IMR-90 (cell line): Measurements from ENCODE around the gene CD151. TPM values are rescaled to one million over a fixed set of nuclear protein-coding genes. Genes with fewer than 3 reads are reported as not detected.

ENCODE experiments used
- ATAC-seq: fragments of 200-7000 bp; cut with Tn5 transposase; 2 replicates; pipeline ENCODE4 v1.9.1; 2020; ENCODE audit warnings: low read depth, mild to moderate bottlenecking, moderate library complexity
- BruUV-seq: library from RNA; stranded (reverse); fragments of 400-500 nt; replicated peaks from 2 replicates; lab custom pipeline; 2021; lab: Mats Ljungman, UMichigan
- CTCF ChIA-PET: fragments of 300-600 bp; formaldehyde crosslinking; extraction: SDS; loops from one replicate; lab custom pipeline; 2021; ENCODE audit warnings: antibody characterized with exemption; lab: Yijun Ruan, JAX
- POLR2A ChIA-PET: fragments of 300-600 bp; sonication (Branson Sonifier 250); formaldehyde crosslinking; loops from one replicate; lab custom pipeline; 2022; ENCODE audit warnings: antibody characterized with exemption; ENCODE audit not compliant: unreplicated experiment; lab: Charles Lee
- DNase-seq: peaks from one replicate; pipeline ENCODE4 v3.0.0; 2013
- H2AFZ ChIP-seq: replicated peaks from 2 replicates; pipeline ENCODE3; 2013; ENCODE audit warnings: low read length, mild to moderate bottlenecking; ENCODE audit not compliant: poor library complexity
- H2AK5ac ChIP-seq: 2 replicates; pipeline ENCODE4 v1.6.1; 2013; ENCODE audit warnings: low read depth, low read length, inconsistent platforms
- H2AK9ac ChIP-seq: replicated peaks from 2 replicates; pipeline ENCODE3; 2013; ENCODE audit warnings: mild to moderate bottlenecking, low read depth, low read length, moderate library complexity; ENCODE audit not compliant: poor library complexity
- H2BK120ac ChIP-seq: 2 replicates; pipeline ENCODE4 v1.6.1; 2013; ENCODE audit warnings: low read depth, low read length, inconsistent platforms
- H2BK15ac ChIP-seq: 3 replicates; pipeline ENCODE4 v1.6.1; 2013; ENCODE audit warnings: low read depth, low read length, inconsistent platforms
- H2BK20ac ChIP-seq: 2 replicates; pipeline ENCODE4 v1.6.1; 2013; ENCODE audit warnings: low read depth, mild to moderate bottlenecking, inconsistent platforms, low read length, moderate library complexity
- H2BK5ac ChIP-seq: 2 replicates; pipeline ENCODE4 v1.6.1; 2013; ENCODE audit warnings: mild to moderate bottlenecking, low read depth, low read length, inconsistent platforms; ENCODE audit not compliant: poor library complexity, severe bottlenecking
- H3K14ac ChIP-seq: replicated peaks from 2 replicates; pipeline ENCODE4 v1.6.1; 2013; ENCODE audit warnings: low read depth, low read length, inconsistent platforms
- H3K18ac ChIP-seq: 2 replicates; pipeline ENCODE4 v1.6.1; 2013; ENCODE audit warnings: low read depth, low read length, control low read depth
- H3K23ac ChIP-seq: 2 replicates; pipeline ENCODE4 v1.6.1; 2013; ENCODE audit warnings: low read depth, low read length, inconsistent platforms
- H3K27ac ChIP-seq: 2 replicates; pipeline ENCODE4 v1.5.1; 2013; ENCODE audit warnings: mild to moderate bottlenecking, control low read depth, low read length; ENCODE audit not compliant: insufficient read depth
- H3K27me3 ChIP-seq: 2 replicates; pipeline ENCODE4 v1.6.1; 2013; ENCODE audit warnings: low read length; ENCODE audit not compliant: control insufficient read depth, insufficient read depth
- H3K36me3 ChIP-seq: 2 replicates; pipeline ENCODE4 v1.6.1; 2013; ENCODE audit warnings: low read length, mixed read lengths; ENCODE audit not compliant: control insufficient read depth, insufficient read depth
- H3K4ac ChIP-seq: 2 replicates; pipeline ENCODE4 v1.6.1; 2013; ENCODE audit warnings: low read depth, low read length, inconsistent platforms
- H3K4me1 ChIP-seq: 2 replicates; pipeline ENCODE4 v1.6.1; 2013; ENCODE audit warnings: low read length, mixed read lengths; ENCODE audit not compliant: control insufficient read depth, insufficient read depth
- H3K4me2 ChIP-seq: 2 replicates; pipeline ENCODE4 v1.6.1; 2013; ENCODE audit warnings: low read depth, mild to moderate bottlenecking, control low read depth, low read length, moderate library complexity
- H3K4me3 ChIP-seq: 2 replicates; pipeline ENCODE4 v1.5.1; 2013; ENCODE audit warnings: low read depth, mild to moderate bottlenecking, control low read depth, low read length, moderate library complexity; ENCODE audit not compliant: insufficient read depth
- H3K56ac ChIP-seq: 2 replicates; pipeline ENCODE4 v1.6.1; 2013; ENCODE audit warnings: low read length, inconsistent platforms; ENCODE audit not compliant: insufficient read depth; ENCODE audit errors: extremely low read depth
- H3K79me1 ChIP-seq, 2 experiments: 2 replicates each; pipeline ENCODE4 v1.6.1; 2013; ENCODE audit warnings: low read length in 2 of 2, inconsistent platforms in 1 of 2, low read depth in 1 of 2
- H3K9ac ChIP-seq: 2 replicates; pipeline ENCODE4 v1.6.1; 2013; ENCODE audit warnings: low read depth, low read length, control low read depth
- H3K9me1 ChIP-seq: 2 replicates; pipeline ENCODE4 v1.6.1; 2013; ENCODE audit warnings: low read length, inconsistent platforms; ENCODE audit not compliant: insufficient read depth
- H3K9me3 ChIP-seq: 2 replicates; pipeline ENCODE4 v1.6.1; 2013; ENCODE audit warnings: low read length; ENCODE audit not compliant: control insufficient read depth, insufficient read depth
- H4K20me1 ChIP-seq: 2 replicates; pipeline ENCODE4 v1.6.1; 2013; ENCODE audit warnings: low read length, inconsistent platforms; ENCODE audit not compliant: insufficient read depth
- H4K5ac ChIP-seq: 2 replicates; pipeline ENCODE4 v1.6.1; 2013; ENCODE audit warnings: mild to moderate bottlenecking, low read depth, low read length, control low read depth
- H4K8ac ChIP-seq, 2 experiments: 2 replicates each; pipeline ENCODE4 v1.6.1; 2013; ENCODE audit warnings: low read depth in 2 of 2, low read length in 2 of 2, control low read depth in 1 of 2, inconsistent platforms in 1 of 2
- H4K91ac ChIP-seq: 2 replicates; pipeline ENCODE4 v1.6.1; 2013; ENCODE audit warnings: low read depth, low read length, inconsistent platforms; ENCODE audit not compliant: insufficient read depth
- CHD1 ChIP-seq: IDR thresholded peaks from 2 replicates; pipeline ENCODE4 v1.6.1; 2012; ENCODE audit warnings: low read depth, low read length, improper control_type of control experiment
- ELK1 ChIP-seq: fragments of 150-350 bp; IDR thresholded peaks from 2 replicates; pipeline ENCODE4 v1.6.1; 2016; ENCODE audit warnings: low read depth, mild to moderate bottlenecking, low read length, moderate library complexity, borderline replicate concordance
- WGBS, 2 experiments: methylation state at CpG; one replicate each; pipeline versions ENCODE4 v1.1.5 to v1.1.7; 2013; ENCODE audit warnings: missing lambda C conversion rate in 2 of 2; ENCODE audit not compliant: insufficient read length in 1 of 2; ENCODE audit errors: extremely low coverage in 2 of 2; 5-methylcytosine and 5-hydroxymethylcytosine counted together
- dilution Hi-C: fragments of 300-500 bp; cut with HindIII; formaldehyde crosslinking; loops from one replicate; pipeline ENCODE4 v1.14.3; 2018; ENCODE audit warnings: low sequenced_read_pairs; ENCODE audit not compliant: unreplicated experiment
- in situ Hi-C: fragments of 300-500 bp; cut with MboI; formaldehyde crosslinking; loops from 3 replicates; pipeline ENCODE4 v1.14.3; 2019; ENCODE audit warnings: low sequenced_read_pairs, inconsistent platforms, mixed read lengths
- intact Hi-C: fragments of 100-400 bp; cut with micrococcal nuclease; formaldehyde crosslinking; loops from 2 replicates; pipeline ENCODE4 v1.10.0; 2022
- polyA plus RNA-seq, 3 experiments: library from polyadenylated mRNA; depleted of rRNA; stranded (reverse); fragments of >200 nt; gene quantifications; 2 replicates each; pipeline ENCODE4 v1.2.3, GENCODE V29; 2012; ENCODE audit warnings: low replicate concordance in 1 of 3
- total RNA-seq: library from RNA; depleted of rRNA; stranded (reverse); fragments of >200 nt; gene quantifications from 2 replicates; pipeline ENCODE4 v1.2.3, GENCODE V29; 2012

CD151 gene
- total and polyA plus RNA-seq, 2 of the 4 experiments (the other 2 are of a cell fraction): 1,150 to 1,267 TPM

DNA sequence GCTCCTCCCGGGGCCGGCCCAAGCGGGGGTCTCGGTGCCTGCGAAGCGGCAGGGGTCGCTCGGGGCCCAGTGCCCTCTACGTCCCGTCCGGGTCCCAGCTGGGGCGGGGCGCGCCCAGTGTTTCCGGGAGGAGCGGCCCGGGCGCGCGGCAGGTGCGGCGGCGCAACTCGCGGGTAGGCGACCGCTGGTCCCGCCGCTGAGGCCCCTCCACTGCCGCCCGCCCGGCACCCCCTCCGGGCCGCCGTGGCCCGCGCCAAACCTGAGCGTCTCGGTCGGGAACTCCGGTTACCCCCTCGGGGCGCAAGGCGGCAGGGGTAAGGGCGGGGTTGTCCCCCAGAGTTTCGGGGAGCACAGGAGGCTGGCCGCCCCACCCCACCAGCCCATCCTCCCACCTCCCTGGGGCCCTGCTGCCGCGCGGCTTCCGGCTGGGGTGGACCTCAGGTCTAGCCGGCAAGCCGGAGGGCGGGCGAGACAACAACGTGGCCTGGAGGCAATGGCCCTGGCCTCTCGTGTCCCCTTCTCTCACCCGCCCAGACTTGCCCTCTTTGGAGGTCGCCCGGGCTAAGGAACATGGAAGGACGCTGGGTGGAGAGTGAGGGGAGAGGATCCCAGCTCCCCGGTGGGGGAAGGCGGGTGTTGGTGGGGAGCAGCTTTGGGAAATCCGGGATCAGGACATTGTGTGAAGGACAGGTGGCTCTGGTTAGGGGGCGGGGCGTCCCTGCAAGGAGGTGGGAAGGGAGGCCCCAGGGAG lies 5.4 kb upstream of the CD151 start:
- ChIA-PET CTCF (no interaction called here), POLR2A (interaction anchor here (1.1 kb wide), 1 partner anchor 8 kb away, joined by 4 read pairs; the partner anchor contains the start of gene PNPLA2)
- no peak overlapping the region for H2BK120ac ChIP-seq
- peaks cover 4 to 11% of the 10 kb centered on the region in 2 experiments for H3K79me1 ChIP-seq
- peak overlapping the region; percentile 81 for H2AFZ ChIP-seq
- H4K91ac ChIP-seq: no peak overlapping the region
- peak overlapping the region; percentile 55 for H2AK9ac ChIP-seq
- H3K4me1 ChIP-seq: peaks cover 24% of the 10 kb centered on the region
- peaks cover 24% of the 10 kb centered on the region; the same call in 1 of the 2 replicates for H3K36me3 ChIP-seq
- H3K14ac ChIP-seq: no peak overlapping the region
- H4K20me1 ChIP-seq: peaks cover 26% of the 10 kb centered on the region; the same call in 1 of the 2 replicates
- no peak overlapping the region for H3K9ac ChIP-seq
- no peak overlapping the region for H2BK5ac ChIP-seq
- ATAC-seq (no peak), DNase-seq (no peak)
- H2BK15ac ChIP-seq: no peak overlapping the region
- 16% methylated on average over 36 of the region's 66 CpGs; no CpG with 5 or more reads in 1 of the 2 experiments for WGBS, 2 experiments
- no peak overlapping the region for H3K4ac ChIP-seq
- H4K5ac ChIP-seq: no peak overlapping the region
- H3K4me2 ChIP-seq: no peak overlapping the region
- BruUV-seq: no TSS peak
- H3K9me3 ChIP-seq: no peaks in the 10 kb centered on the region
- no peak overlapping the region for H3K23ac ChIP-seq
- H4K8ac ChIP-seq: no peak overlapping the region
- TF ChIP-seq ELK1: no peak
- TF ChIP-seq CHD1: no peak
- H3K56ac ChIP-seq: no peak overlapping the region
- H3K9me1 ChIP-seq: peaks cover 6% of the 10 kb centered on the region; the same call in 1 of the 2 replicates
- no peak overlapping the region for H3K4me3 ChIP-seq
- in situ Hi-C loops: no loop called here
- H3K27me3 ChIP-seq: peaks cover 6% of the 10 kb centered on the region; the same call in 1 of the 2 replicates
- no peak overlapping the region for H3K27ac ChIP-seq
- intact Hi-C loops: no loop called here
- peak overlapping the region; percentile 51 for H2AK5ac ChIP-seq
- dilution Hi-C loops: no loop called here
- no peak overlapping the region for H3K18ac ChIP-seq
- H2BK20ac ChIP-seq: no peak overlapping the region
